GM23248 (cell line): ENCODE data around the gene C16orf78. TPM values are rescaled to one million over a fixed set of nuclear protein-coding genes. Genes with fewer than 3 reads are reported as not detected.

Experiments used
- DNase-seq: peaks from one replicate; pipeline ENCODE4 v3.0.0-alpha.2; 2015
- H2AFZ ChIP-seq: fragments of 200-600 bp; sonication (generic); 2 replicates; pipeline ENCODE4 v1.6.1; 2016; ENCODE audit warnings: antibody characterized with exemption
- H3F3A ChIP-seq: fragments of 200-600 bp; sonication (generic); 2 replicates; pipeline ENCODE4 v1.6.1; 2016; ENCODE audit warnings: mild to moderate bottlenecking, antibody characterized with exemption, mixed run types; ENCODE audit not compliant: insufficient read depth
- H3K27ac ChIP-seq: fragments of 200-600 bp; sonication (generic); 2 replicates; pipeline ENCODE4 v1.5.1; 2016; ENCODE audit warnings: mild to moderate bottlenecking
- H3K27me3 ChIP-seq: fragments of 200-600 bp; sonication (generic); replicated peaks from 2 replicates; pipeline ENCODE4 v1.6.1; 2016; ENCODE audit warnings: mild to moderate bottlenecking; ENCODE audit not compliant: insufficient read depth
- H3K36me3 ChIP-seq: fragments of 200-600 bp; sonication (generic); 2 replicates; pipeline ENCODE4 v1.6.1; 2016; ENCODE audit warnings: low read depth, mild to moderate bottlenecking
- H3K4me1 ChIP-seq: fragments of 200-600 bp; sonication (generic); 2 replicates; pipeline ENCODE4 v1.6.1; 2016; ENCODE audit warnings: mild to moderate bottlenecking; ENCODE audit not compliant: insufficient read depth
- H3K4me2 ChIP-seq: fragments of 200-600 bp; sonication (generic); one replicate; pipeline ENCODE4 v1.6.1; 2016; ENCODE audit warnings: mild to moderate bottlenecking; ENCODE audit not compliant: unreplicated experiment
- H3K4me3 ChIP-seq: fragments of 200-600 bp; sonication (generic); 2 replicates; pipeline ENCODE4 v1.5.1; 2016; ENCODE audit warnings: mild to moderate bottlenecking
- H3K79me2 ChIP-seq: fragments of 200-600 bp; sonication (generic); 2 replicates; pipeline ENCODE4 v1.6.1; 2016; ENCODE audit warnings: mild to moderate bottlenecking; ENCODE audit not compliant: insufficient read depth
- H3K9ac ChIP-seq: fragments of 200-600 bp; sonication (generic); 2 replicates; pipeline ENCODE4 v1.6.1; 2016; ENCODE audit warnings: mild to moderate bottlenecking
- H3K9me2 ChIP-seq: fragments of 200-600 bp; sonication (generic); 2 replicates; pipeline ENCODE4 v1.6.1; 2016; ENCODE audit warnings: mixed run types, mild to moderate bottlenecking, moderate library complexity; ENCODE audit not compliant: insufficient read depth
- H3K9me3 ChIP-seq: fragments of 200-600 bp; sonication (generic); one replicate; pipeline ENCODE4 v1.6.1; 2017; ENCODE audit warnings: low read depth
- H4K20me1 ChIP-seq: fragments of 200-600 bp; sonication (generic); 2 replicates; pipeline ENCODE4 v1.6.0; 2016; ENCODE audit not compliant: insufficient read depth
- EZH2 ChIP-seq: fragments of 200-600 bp; sonication (generic); IDR thresholded peaks from 2 replicates; pipeline ENCODE4 v1.6.1; 2018; ENCODE audit warnings: antibody characterized with exemption, mild to moderate bottlenecking; ENCODE audit not compliant: insufficient read depth, poor library complexity, severe bottlenecking
- EZH2phosphoT487 ChIP-seq: fragments of 200-600 bp; sonication (generic); IDR thresholded peaks from 2 replicates; pipeline ENCODE4 v1.6.1; 2018; ENCODE audit warnings: antibody characterized with exemption, moderate library complexity, mild to moderate bottlenecking, low read depth; ENCODE audit not compliant: insufficient read depth
- WGBS, 2 experiments: methylation state at CpG; one replicate each; pipeline ENCODE4 v1.1.6; 2015 to 2017; ENCODE audit warnings: low lambda C conversion rate in 2 of 2, low coverage in 1 of 2; ENCODE audit errors: missing lambda C conversion rate in 2 of 2; 5-methylcytosine and 5-hydroxymethylcytosine counted together
- in situ Hi-C: fragments of 300-500 bp; cut with MboI; formaldehyde crosslinking; loops from 2 replicates; pipeline ENCODE4 v1.15.0; 2020
- polyA plus RNA-seq: library from polyadenylated mRNA; unstranded; fragments of >200 nt; fragmentation: Nextera tagmentation; extraction: Ambion mirVana; gene quantifications from 2 replicates; pipeline ENCODE4 v1.2.1, GENCODE V29; 2016
- total RNA-seq: library from RNA; depleted of rRNA; stranded (reverse); fragments of >200 nt; shearing (Covaris generic); gene quantifications from 2 replicates; pipeline ENCODE4 v1.2.3, GENCODE V29; 2014

Gene C16orf78
- total and polyA plus RNA-seq, 2 experiments from 2014 or later, result not detected

DNA sequence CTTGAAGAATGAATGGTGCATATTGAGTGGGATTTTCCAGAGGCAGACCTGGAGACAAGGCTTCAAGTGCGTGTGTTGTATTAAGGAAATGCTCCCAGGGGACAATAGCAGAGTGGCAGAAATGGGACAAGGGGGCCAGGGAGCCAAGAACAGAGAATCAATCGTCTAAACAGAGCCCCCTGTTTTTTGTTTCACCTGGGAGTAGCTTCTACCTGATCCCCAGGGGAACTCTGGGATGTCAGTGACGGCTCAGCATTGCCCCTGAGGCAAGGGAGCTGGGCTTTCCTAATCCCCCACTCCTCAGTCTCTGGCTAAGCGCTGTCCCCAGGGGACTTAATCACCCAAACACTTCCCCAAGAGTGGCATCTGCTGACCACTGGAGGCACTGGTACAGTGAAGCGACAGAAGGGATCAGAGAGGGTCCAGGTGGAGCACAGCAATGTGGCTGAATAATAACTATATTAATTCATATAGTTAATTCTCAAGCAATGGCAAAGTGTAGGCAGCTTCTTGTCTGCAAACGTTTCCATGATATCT lies 35.7 kb upstream of the C16orf78 start:
- H3K27me3 ChIP-seq, result no peaks in the 10 kb centered on the region
- in situ Hi-C loops, result no loop called here
- H3K4me1 ChIP-seq, result no peaks in the 10 kb centered on the region
- WGBS, 2 experiments, result 7 to 8% methylated on average over 6 of the region's 6 CpGs
- no peaks in the 10 kb centered on the region for H4K20me1 ChIP-seq
- H3K9ac ChIP-seq, result no peak overlapping the region
- TF ChIP-seq EZH2 (no peak), EZH2phosphoT487 (no peak)
- H3K9me2 ChIP-seq, result no peaks in the 10 kb centered on the region
- no peak overlapping the region for H3K4me2 ChIP-seq
- DNase-seq, result no peak
- H3K36me3 ChIP-seq, result no peaks in the 10 kb centered on the region
- H3K9me3 ChIP-seq, result no peaks in the 10 kb centered on the region
- no peak overlapping the region for H2AFZ ChIP-seq
- H3K27ac ChIP-seq, result no peak overlapping the region
- H3K4me3 ChIP-seq, result no peak overlapping the region
- H3F3A ChIP-seq, result no peaks in the 10 kb centered on the region
- no peaks in the 10 kb centered on the region for H3K79me2 ChIP-seq

DNA sequence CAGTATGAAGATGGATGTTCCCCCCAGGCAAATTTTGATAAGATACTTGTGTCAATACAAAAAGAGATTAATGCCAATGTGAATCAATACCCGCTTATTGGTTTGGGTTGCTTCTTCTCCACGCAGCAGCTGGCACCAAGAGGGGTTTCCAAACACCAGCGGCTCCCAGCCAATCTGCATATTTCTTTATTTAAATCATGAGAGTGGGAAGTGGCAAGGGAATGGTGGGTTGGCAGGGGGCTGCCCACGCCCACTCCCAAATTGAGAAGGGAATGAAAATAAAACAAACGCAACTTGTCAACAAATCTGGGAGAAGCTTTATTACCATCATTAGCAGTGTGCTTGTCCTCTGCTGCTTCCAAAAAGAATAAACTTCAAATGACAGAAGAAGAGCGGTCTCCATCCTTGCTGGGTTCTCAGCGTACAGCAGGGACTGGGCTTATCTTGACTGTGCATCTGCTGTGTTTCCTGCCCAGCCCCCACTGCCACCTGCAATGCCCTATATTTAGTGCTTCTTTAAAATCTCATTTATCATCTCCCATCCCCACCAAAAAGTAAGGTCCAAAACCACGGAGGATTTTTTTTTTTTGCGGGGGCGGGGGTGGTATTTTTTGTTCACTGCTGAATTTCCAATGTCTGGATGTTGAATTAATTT lies 34.9 kb upstream of the C16orf78 start:
- in situ Hi-C loops, result no loop called here
- WGBS, 2 experiments, result 46 to 51% methylated on average over 10 of the region's 10 CpGs
- Histone ChIP-seq H3K9me3 (no peaks in the 10 kb centered on the region), H3K4me2 (no peak overlapping the region), H3K27me3 (no peaks in the 10 kb centered on the region), H3K79me2 (no peaks in the 10 kb centered on the region), H4K20me1 (no peaks in the 10 kb centered on the region), H3K9me2 (no peaks in the 10 kb centered on the region), H3K4me1 (no peaks in the 10 kb centered on the region), H3K36me3 (no peaks in the 10 kb centered on the region), H3F3A (no peaks in the 10 kb centered on the region), H2AFZ (no peak overlapping the region), H3K27ac (no peak overlapping the region), H3K4me3 (no peak overlapping the region), H3K9ac (no peak overlapping the region)
- DNase-seq, result no peak
- TF ChIP-seq EZH2phosphoT487, result no peak
- TF ChIP-seq EZH2, result no peak

DNA sequence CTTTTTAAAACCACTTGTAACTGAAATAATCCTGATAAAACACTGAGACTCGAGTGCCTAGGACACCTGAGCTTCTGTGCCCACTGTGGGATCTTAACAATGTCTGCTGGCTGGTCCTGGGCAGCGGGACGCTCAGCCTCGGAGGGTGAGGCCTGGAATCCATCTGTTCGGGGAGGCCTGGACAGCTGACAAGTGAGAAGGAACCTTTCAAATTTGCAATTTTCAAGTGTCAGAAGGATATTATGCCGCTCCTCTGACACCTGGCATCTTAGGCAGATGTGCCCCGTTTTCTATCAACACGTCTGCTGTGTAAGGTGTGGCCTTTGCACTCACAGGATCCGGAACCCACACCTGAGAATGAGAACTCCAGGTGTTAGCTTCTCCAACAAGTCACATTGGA lies 33.1 kb upstream of the C16orf78 start:
- no peaks in the 10 kb centered on the region for H3K9me3 ChIP-seq
- no peaks in the 10 kb centered on the region for H3K36me3 ChIP-seq
- no peaks in the 10 kb centered on the region for H3F3A ChIP-seq
- no peak overlapping the region for H3K4me3 ChIP-seq
- H3K4me1 ChIP-seq, result no peaks in the 10 kb centered on the region
- H3K79me2 ChIP-seq, result no peaks in the 10 kb centered on the region
- H3K27me3 ChIP-seq, result no peaks in the 10 kb centered on the region
- in situ Hi-C loops, result no loop called here
- no peaks in the 10 kb centered on the region for H4K20me1 ChIP-seq
- WGBS, 2 experiments, result 23 to 31% methylated on average over 9 of the region's 9 CpGs
- H3K4me2 ChIP-seq, result no peak overlapping the region
- TF ChIP-seq EZH2phosphoT487 (no peak), EZH2 (no peak)
- H3K27ac ChIP-seq, result no peak overlapping the region
- DNase-seq, result no peak
- no peak overlapping the region for H2AFZ ChIP-seq
- H3K9ac ChIP-seq, result no peak overlapping the region
- no peaks in the 10 kb centered on the region for H3K9me2 ChIP-seq

DNA sequence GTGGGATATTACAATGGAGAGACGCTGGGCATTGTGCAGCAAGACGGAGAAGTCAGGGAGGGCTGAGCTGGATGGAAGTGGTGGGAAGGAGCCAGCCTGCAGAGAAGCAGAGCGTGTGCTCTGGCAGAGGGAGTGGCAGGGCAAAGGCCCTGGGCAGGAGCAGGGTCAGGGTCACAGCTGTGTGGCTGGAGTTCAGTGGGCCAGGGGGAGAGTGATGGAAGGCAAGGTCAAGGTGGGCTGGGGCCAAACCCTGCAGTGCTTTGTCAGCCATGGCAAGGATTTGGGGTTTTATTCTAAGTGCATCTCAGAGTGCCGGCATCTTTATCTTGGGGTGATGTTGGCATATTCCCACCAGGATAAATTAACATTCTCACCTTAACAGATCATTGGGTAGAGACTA lies 31.9 kb upstream of the C16orf78 start:
- Histone ChIP-seq H3F3A (no peaks in the 10 kb centered on the region), H3K4me1 (no peaks in the 10 kb centered on the region), H3K27me3 (no peaks in the 10 kb centered on the region), H3K9me2 (no peaks in the 10 kb centered on the region), H2AFZ (no peak overlapping the region), H3K36me3 (no peaks in the 10 kb centered on the region), H3K4me2 (no peak overlapping the region), H3K9me3 (no peaks in the 10 kb centered on the region), H4K20me1 (no peaks in the 10 kb centered on the region), H3K4me3 (no peak overlapping the region), H3K27ac (no peak overlapping the region), H3K9ac (no peak overlapping the region), H3K79me2 (no peaks in the 10 kb centered on the region)
- whole genome bisulfite sequencing, 2 experiments, result 48 to 54% methylated on average over 4 of the region's 4 CpGs
- no peak for DNase-seq
- in situ Hi-C loops, result no loop called here
- no peak for TF ChIP-seq EZH2
- no peak for TF ChIP-seq EZH2phosphoT487
